Sigmoid colon (tissue), 4 donors: Measurements from ENCODE around the gene STKLD1.

ENCODE experiments used
- POLR2AphosphoS5 ChIP-seq, 4 donors: sonication (generic); formaldehyde crosslinking; IDR thresholded peaks; one replicate each; pipeline ENCODE4 v1.6.1; 2017; ENCODE audit warnings: antibody characterized with exemption in 4 of 4
- TF ChIP-seq, protein P1 (sequence below), 4 experiments: fragments of 450-650 bp in 3 of 4; fragments of 200-600 bp in 1 of 4; IDR thresholded peaks; one replicate each; pipeline ENCODE4 v1.5.1; 2016 to 2019; ENCODE audit warnings: antibody characterized with exemption in 4 of 4, mild to moderate bottlenecking in 3 of 4, moderate library complexity in 2 of 4

- TF ChIP-seq, protein P1, sequence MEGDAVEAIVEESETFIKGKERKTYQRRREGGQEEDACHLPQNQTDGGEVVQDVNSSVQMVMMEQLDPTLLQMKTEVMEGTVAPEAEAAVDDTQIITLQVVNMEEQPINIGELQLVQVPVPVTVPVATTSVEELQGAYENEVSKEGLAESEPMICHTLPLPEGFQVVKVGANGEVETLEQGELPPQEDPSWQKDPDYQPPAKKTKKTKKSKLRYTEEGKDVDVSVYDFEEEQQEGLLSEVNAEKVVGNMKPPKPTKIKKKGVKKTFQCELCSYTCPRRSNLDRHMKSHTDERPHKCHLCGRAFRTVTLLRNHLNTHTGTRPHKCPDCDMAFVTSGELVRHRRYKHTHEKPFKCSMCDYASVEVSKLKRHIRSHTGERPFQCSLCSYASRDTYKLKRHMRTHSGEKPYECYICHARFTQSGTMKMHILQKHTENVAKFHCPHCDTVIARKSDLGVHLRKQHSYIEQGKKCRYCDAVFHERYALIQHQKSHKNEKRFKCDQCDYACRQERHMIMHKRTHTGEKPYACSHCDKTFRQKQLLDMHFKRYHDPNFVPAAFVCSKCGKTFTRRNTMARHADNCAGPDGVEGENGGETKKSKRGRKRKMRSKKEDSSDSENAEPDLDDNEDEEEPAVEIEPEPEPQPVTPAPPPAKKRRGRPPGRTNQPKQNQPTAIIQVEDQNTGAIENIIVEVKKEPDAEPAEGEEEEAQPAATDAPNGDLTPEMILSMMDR (IDR thresholded peaks at IDR 0.05), result no peak
- no peak for TF ChIP-seq POLR2AphosphoS5 (IDR thresholded peaks at IDR 0.05)
These were observed 4.6 kb downstream of the STKLD1 start for GRCh38 chr9:133380734-133381133.
